Measurements from ENCODE around the gene TNS4.
A peak's percentile ranks its signal among the peaks of the same experiment; 100 is the strongest.

DNA sequence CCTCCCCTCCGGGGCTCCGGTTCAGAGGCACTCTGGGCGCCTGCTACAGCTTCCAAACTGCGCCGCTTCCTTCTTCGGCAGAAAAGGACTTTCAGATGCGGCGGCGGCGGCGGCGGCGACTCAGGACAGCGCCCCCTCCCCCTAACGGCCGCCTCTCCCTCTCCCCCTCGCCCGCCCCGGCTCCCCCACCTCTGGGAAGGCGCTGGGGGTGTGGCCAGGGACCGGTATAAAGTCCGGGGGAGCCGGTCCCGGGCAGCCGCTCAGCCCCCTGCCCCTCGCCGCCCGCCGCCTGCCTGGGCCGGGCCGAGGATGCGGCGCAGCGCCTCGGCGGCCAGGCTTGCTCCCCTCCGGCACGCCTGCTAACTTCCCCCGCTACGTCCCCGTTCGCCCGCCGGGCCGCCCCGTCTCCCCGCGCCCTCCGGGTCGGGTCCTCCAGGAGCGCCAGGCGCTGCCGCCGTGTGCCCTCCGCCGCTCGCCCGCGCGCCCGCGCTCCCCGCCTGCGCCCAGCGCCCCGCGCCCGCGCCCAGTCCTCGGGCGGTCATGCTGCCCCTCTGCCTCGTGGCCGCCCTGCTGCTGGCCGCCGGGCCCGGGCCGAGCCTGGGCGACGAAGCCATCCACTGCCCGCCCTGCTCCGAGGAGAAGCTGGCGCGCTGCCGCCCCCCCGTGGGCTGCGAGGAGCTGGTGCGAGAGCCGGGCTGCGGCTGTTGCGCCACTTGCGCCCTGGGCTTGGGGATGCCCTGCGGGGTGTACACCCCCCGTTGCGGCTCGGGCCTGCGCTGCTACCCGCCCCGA is 58.0 kb downstream of the TNS4 start, which contains the start of gene IGFBP4:
- TF ChIP-seq CTCF (IDR thresholded peaks at IDR 0.05) (peak in 3 of 6 experiments; percentile 7 to 51 (median 21)), POLR2A (IDR thresholded peaks at IDR 0.05) (peak in 2 of 4 donors; percentile 81 to 82)

Measured in esophagus squamous epithelium (tissue), 4 donors.